ENCODE data around the gene EDEM1. TPM values are rescaled to one million over a fixed set of nuclear protein-coding genes. Genes with fewer than 3 reads are reported as not detected.

Gene EDEM1
- total and polyA plus RNA-seq, 2 experiments from 2014 or later: 5.0 to 51.6 TPM

GRCh38 chr3:5262507-5262906 lies 75.0 kb downstream of the EDEM1 start:
- TF ChIP-seq, protein P1, sequence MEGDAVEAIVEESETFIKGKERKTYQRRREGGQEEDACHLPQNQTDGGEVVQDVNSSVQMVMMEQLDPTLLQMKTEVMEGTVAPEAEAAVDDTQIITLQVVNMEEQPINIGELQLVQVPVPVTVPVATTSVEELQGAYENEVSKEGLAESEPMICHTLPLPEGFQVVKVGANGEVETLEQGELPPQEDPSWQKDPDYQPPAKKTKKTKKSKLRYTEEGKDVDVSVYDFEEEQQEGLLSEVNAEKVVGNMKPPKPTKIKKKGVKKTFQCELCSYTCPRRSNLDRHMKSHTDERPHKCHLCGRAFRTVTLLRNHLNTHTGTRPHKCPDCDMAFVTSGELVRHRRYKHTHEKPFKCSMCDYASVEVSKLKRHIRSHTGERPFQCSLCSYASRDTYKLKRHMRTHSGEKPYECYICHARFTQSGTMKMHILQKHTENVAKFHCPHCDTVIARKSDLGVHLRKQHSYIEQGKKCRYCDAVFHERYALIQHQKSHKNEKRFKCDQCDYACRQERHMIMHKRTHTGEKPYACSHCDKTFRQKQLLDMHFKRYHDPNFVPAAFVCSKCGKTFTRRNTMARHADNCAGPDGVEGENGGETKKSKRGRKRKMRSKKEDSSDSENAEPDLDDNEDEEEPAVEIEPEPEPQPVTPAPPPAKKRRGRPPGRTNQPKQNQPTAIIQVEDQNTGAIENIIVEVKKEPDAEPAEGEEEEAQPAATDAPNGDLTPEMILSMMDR (IDR thresholded peaks at IDR 0.05; ENCODE audit: low read depth, low read length): no peak
- H3K4me1 ChIP-seq (ENCODE audit: low read depth): no peaks in the 10 kb centered on the region
- H3K36me3 ChIP-seq: no peaks in the 10 kb centered on the region
- no peaks in the 10 kb centered on the region for H3K9me3 ChIP-seq (ENCODE audit: low read depth)
- no peak overlapping the region for H3K27ac ChIP-seq
- H3K4me3 ChIP-seq: no peak overlapping the region
- H3K27me3 ChIP-seq: no peaks in the 10 kb centered on the region
- DNase-seq (ENCODE audit: low read depth in 1 of 2, low spot score in 1 of 2): no peak

- no peak for DNase-seq (ENCODE audit: low read depth in 1 of 2, low spot score in 1 of 2)
- H3K4me3 ChIP-seq: no peak overlapping the region
- TF ChIP-seq, protein P1 (IDR thresholded peaks at IDR 0.05; ENCODE audit: low read depth, low read length): no peak
These were observed 76.6 kb downstream of the EDEM1 start for GRCh38 chr3:5264093-5264600.

GRCh38 chr3:5264896-5265770 lies 77.6 kb downstream of the EDEM1 start:
- Histone ChIP-seq H3K4me1 (ENCODE audit: low read depth) (no peaks in the 10 kb centered on the region), H3K9me3 (ENCODE audit: low read depth) (no peaks in the 10 kb centered on the region), H3K36me3 (no peaks in the 10 kb centered on the region), H3K27ac (no peak overlapping the region), H3K4me3 (no peak overlapping the region), H3K27me3 (no peaks in the 10 kb centered on the region)
- DNase-seq (ENCODE audit: low read depth in 1 of 2, low spot score in 1 of 2): no peak
- TF ChIP-seq, protein P1 (IDR thresholded peaks at IDR 0.05; ENCODE audit: low read depth, low read length): no peak

More at GRCh38 chr3:5264093-5264600, 76.6 kb downstream of the EDEM1 start:
- no peaks in the 10 kb centered on the region for H3K27me3 ChIP-seq
- no peaks in the 10 kb centered on the region for H3K9me3 ChIP-seq (ENCODE audit: low read depth)
- no peak overlapping the region for H3K27ac ChIP-seq
- no peaks in the 10 kb centered on the region for H3K36me3 ChIP-seq
- H3K4me1 ChIP-seq (ENCODE audit: low read depth): no peaks in the 10 kb centered on the region

- no peak overlapping the region for H3K27ac ChIP-seq
- TF ChIP-seq, protein P1 (IDR thresholded peaks at IDR 0.05; ENCODE audit: low read depth, low read length): no peak
- no peak for DNase-seq (ENCODE audit: low read depth in 1 of 2, low spot score in 1 of 2)
These were observed 79.7 kb downstream of the EDEM1 start for GRCh38 chr3:5267252-5267651.

DNA sequence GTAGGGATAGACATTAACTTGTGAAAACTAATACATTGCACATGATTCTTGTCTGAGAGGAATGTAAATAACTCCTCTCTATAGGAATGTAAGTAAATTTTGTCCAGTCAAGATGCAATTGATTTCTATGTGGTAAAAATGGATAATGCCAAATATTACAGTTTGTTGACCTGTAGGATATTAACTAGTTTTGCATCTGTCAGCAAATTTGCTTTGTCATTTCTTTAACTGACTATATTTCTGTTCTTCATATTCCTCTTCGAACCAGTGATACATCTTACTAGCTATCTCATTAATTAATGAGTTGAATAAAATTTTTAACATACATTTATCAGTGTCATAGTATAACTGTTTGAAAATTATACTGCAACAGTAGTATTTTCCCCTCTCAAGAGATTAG lies 80.4 kb downstream of the EDEM1 start:
- Histone ChIP-seq H3K27me3 (no peaks in the 10 kb centered on the region), H3K27ac (no peak overlapping the region), H3K9me3 (ENCODE audit: low read depth) (no peaks in the 10 kb centered on the region), H3K4me1 (ENCODE audit: low read depth) (no peaks in the 10 kb centered on the region), H3K36me3 (no peaks in the 10 kb centered on the region), H3K4me3 (no peak overlapping the region)
- TF ChIP-seq, protein P1 (IDR thresholded peaks at IDR 0.05; ENCODE audit: low read depth, low read length): no peak
- no peak for DNase-seq (ENCODE audit: low read depth in 1 of 2, low spot score in 1 of 2)

More at GRCh38 chr3:5267252-5267651, 79.7 kb downstream of the EDEM1 start:
- Histone ChIP-seq H3K27me3 (no peaks in the 10 kb centered on the region), H3K36me3 (no peaks in the 10 kb centered on the region), H3K4me1 (ENCODE audit: low read depth) (no peaks in the 10 kb centered on the region), H3K9me3 (ENCODE audit: low read depth) (no peaks in the 10 kb centered on the region), H3K4me3 (no peak overlapping the region)

Other genes with a start within 250 kb of the EDEM1 start
- gene BHLHE40, start 208.3 kb upstream of the EDEM1 start, total RNA-seq: 15.3 and 18.4 TPM in 2 replicates
- 11.7 and 15.0 TPM in 2 replicates for gene BHLHE40, start 208.3 kb upstream of the EDEM1 start, polyA plus RNA-seq
- 26.1 and 26.4 TPM in 2 replicates for gene ARL8B, start 65.4 kb upstream of the EDEM1 start, total RNA-seq
- 35.9 and 41.1 TPM in 2 replicates for gene ARL8B, start 65.4 kb upstream of the EDEM1 start, polyA plus RNA-seq